GM12874 (cell line): ENCODE results near the gene SMC4.

ENCODE experiments used
- TF ChIP-seq, protein P1 (sequence below): IDR thresholded peaks from 2 replicates; pipeline ENCODE4 v1.5.1; 2011; ENCODE audit warnings: low read depth, mild to moderate bottlenecking, control low read depth, low read length, moderate library complexity; ENCODE audit not compliant: insufficient read depth

Gene SMC4

DNA sequence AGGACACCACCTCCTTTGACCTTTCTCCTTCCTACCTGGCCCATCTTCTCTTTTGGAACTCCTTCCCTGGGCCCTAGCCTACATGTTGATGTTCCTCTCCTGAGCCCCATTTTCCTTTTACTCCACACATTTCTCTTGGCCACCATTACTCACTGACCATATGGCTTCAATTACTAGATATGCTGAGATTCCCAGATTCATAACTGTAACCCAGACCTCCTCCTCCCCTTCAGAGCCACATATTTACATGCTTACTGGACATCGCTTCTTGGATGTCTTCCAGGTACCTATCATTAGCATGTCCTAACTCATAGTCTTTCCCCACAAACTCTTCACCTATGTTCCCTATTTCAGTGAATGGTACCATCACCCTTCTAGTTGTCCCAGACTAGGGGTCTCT is 74.5 kb downstream of the SMC4 start:
- TF ChIP-seq, protein P1, sequence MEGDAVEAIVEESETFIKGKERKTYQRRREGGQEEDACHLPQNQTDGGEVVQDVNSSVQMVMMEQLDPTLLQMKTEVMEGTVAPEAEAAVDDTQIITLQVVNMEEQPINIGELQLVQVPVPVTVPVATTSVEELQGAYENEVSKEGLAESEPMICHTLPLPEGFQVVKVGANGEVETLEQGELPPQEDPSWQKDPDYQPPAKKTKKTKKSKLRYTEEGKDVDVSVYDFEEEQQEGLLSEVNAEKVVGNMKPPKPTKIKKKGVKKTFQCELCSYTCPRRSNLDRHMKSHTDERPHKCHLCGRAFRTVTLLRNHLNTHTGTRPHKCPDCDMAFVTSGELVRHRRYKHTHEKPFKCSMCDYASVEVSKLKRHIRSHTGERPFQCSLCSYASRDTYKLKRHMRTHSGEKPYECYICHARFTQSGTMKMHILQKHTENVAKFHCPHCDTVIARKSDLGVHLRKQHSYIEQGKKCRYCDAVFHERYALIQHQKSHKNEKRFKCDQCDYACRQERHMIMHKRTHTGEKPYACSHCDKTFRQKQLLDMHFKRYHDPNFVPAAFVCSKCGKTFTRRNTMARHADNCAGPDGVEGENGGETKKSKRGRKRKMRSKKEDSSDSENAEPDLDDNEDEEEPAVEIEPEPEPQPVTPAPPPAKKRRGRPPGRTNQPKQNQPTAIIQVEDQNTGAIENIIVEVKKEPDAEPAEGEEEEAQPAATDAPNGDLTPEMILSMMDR: no peak

GRCh38 chr3:160474416-160474838 is 75.0 kb downstream of the SMC4 start:
- TF ChIP-seq, protein P1: no peak

DNA sequence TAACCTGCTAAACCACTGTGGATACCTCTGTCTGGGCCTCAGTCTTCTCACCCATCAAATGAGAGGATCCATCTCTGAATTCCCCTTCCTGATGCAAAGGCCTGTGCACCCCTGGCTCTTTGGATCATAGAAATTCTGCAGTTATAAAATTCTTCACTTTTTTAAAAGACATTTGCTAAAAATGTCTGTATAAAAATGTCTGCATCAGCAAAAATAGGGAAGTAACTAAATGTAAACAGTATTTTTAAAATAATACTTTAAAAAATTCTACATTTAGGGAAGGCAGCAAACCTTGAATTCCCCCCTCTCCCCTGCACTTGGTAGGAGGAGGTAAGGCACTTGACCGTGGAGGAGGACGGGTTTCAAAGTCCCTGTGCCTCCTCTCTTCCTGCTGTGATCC is 75.7 kb downstream of the SMC4 start:
- TF ChIP-seq, protein P1: no peak

DNA sequence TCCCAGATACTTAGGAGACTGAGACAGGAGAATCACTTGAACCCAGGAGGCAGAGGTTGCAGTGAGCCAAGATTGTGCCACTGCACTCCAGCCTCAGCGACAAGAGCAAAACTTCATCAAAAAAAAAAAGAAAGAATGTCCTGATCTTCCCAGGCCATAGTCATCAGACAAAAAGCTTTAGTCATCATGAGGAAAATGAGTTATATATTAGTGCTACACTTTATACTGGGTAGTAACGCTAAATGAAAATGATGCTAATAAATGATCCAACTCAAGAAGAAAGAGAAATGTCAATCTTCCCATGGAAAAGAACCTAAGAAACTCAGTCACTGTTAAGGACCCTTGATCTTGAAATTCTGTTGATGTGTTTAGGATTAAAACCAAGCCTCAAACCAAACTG is 76.4 kb downstream of the SMC4 start:
- TF ChIP-seq, protein P1: no peak

DNA sequence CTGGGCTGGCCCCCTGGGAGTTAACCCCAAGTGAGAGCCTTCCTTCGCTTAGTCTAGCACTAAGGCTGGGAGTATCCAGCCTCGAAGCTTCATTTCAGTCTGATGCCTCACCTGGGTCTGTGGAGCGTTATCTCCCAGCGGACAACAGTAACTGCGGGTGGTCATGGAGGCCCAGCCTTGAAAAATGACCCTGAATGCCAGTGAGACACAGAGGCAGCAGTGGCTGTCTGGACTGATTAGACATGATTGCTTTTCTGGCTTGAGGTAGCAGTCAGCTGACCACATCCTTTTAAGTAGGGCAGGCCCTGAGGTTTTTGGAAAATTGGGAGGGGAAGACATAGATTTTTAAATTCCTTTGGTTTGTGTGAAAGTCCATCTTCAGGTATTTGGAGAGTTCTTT is 78.3 kb downstream of the SMC4 start:
- TF ChIP-seq, protein P1: no peak

DNA sequence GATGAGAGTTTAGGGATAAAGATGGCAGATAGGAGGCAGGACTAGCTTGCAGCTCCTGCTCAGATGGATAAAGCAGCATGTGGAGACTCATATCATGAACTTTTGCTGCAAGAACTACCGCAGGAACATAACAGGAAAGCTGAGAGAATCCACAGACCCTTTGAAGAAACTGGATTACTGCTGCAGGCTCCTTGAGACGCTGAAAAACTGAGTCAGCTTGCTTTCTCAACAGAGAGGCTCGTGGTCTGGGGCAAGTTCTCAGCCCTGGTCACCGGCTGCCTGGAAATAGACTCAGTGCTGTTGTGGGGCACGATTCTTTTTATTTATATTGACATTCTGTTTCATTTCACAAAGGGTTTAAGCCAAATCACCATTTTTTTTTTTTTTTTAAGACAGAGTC is 78.9 kb downstream of the SMC4 start:
- TF ChIP-seq, protein P1: no peak

DNA sequence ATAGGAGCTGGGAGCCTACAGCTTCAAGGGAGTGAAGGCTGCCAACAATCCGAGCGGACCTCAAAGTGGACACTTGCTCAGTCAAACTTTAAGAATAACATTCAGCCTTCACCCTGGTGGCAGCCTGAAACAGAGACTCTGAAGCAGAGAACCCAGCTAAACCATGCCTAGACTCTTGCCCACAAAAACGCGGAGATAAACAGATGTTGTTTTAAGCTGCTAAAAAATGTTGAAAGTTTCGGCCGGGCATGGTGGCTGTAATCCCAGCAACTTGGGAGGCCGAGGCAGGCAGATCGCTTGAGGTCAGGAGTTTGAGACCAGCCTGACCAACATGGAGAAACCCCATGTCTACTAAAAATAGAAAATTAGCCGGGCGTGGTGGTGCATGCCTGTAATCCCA is 79.9 kb downstream of the SMC4 start:
- TF ChIP-seq, protein P1: no peak

DNA sequence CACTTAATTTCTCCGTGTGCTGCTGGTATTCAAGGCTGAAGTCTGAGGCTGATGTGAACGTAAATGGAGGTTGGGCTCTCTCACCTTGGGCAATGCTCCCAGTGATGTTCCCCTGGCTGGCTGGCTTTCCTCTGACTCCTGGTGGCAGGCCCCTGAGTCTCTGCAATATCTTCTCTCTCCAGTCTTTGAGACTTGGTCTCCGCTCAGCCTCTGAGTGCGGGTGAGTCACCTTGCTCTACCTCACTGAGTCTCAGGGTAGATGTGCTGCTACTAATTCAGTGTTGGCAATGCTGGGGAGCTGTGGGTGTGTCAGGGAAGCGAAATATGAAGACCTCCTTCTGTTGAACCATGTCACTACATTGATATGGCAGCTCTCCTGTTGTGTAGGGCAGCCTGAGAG is 81.5 kb downstream of the SMC4 start:
- TF ChIP-seq, protein P1: no peak
